ENCODE measurements around the gene NHEJ1. TPM values are rescaled to one million over a fixed set of nuclear protein-coding genes. Genes with fewer than 3 reads are reported as not detected.

The NHEJ1 gene
- total and polyA plus RNA-seq, 2 of the 13 experiments (the other 11 are each of a cell fraction or from before 2014, with no cell fraction given): 30.0 to 30.7 TPM

GRCh38 chr2:219060821-219061791, 99.5 kb downstream of the NHEJ1 start, which contains the start of gene IHH (continued):
- TF ChIP-seq ZNF609 (CRISPR knock-in tag; IDR thresholded peaks at IDR 0.05; ENCODE audit: borderline replicate concordance) (peak; percentile 6; the same call in 1 of the 2 replicates), MAFK (conservative IDR thresholded peaks at IDR 0.05 in 1 of 2, IDR thresholded peaks at IDR 0.05 in 1 of 2; ENCODE audit: low read length in 2 of 2) (peak in 1 of 2 experiments; percentile 14; a peak in 1 of 4 replicates), HNF1A (IDR thresholded peaks at IDR 0.05; ENCODE audit: low read depth) (no peak), HNF1A (CRISPR knock-in tag; IDR thresholded peaks at IDR 0.05; ENCODE audit: borderline replicate concordance) (peak; percentile 20; the same call in 1 of the 2 replicates), REPIN1 (CRISPR knock-in tag; IDR thresholded peaks at IDR 0.05; ENCODE audit: borderline replicate concordance, low read depth) (no peak), AGO1 (IDR thresholded peaks at IDR 0.05; ENCODE audit: low read depth, low read length, poor library complexity, severe bottlenecking) (no peak), BORCS8-MEF2B (CRISPR knock-in tag; IDR thresholded peaks at IDR 0.05) (0 out of 2 replicates have a peak, but pooled peaks have one; percentile 30), TBL1XR1 (IDR thresholded peaks at IDR 0.05; ENCODE audit: borderline replicate concordance, low read length, partially characterized antibody) (no peak), ZNF773 (CRISPR knock-in tag; IDR thresholded peaks at IDR 0.05; ENCODE audit: borderline replicate concordance) (0 out of 2 replicates have a peak, but pooled peaks have one; percentile 25), ZNF180 (CRISPR knock-in tag; IDR thresholded peaks at IDR 0.05; ENCODE audit: borderline replicate concordance, low read depth) (no peak), RBFOX2 (IDR thresholded peaks at IDR 0.05; ENCODE audit: low read depth, low read length) (peak; percentile 58; the same call in 1 of the 2 replicates), ZNF616 (CRISPR knock-in tag; IDR thresholded peaks at IDR 0.05; ENCODE audit: low read depth) (no peak), HOXA9 (CRISPR knock-in tag; IDR thresholded peaks at IDR 0.05; ENCODE audit: borderline replicate concordance) (no peak), TEAD3 (CRISPR knock-in tag; optimal IDR thresholded peaks at IDR 0.05; ENCODE audit: borderline replicate concordance) (no peak), FUBP1 (CRISPR knock-in tag; IDR thresholded peaks at IDR 0.05; ENCODE audit: borderline replicate concordance) (no peak), EED (CRISPR knock-in tag; IDR thresholded peaks at IDR 0.05) (peak; percentile 73; the same call in 1 of the 2 replicates)

Data from HepG2 (cell line).